Neural crest cell (in vitro differentiated cells): Measurements from ENCODE around the gene CDCA3. TPM values are rescaled to one million over a fixed set of nuclear protein-coding genes. Genes with fewer than 3 reads are reported as not detected.

Experiments used
- DNase-seq: peaks from one replicate; pipeline ENCODE4 v3.0.0; 2021; ENCODE audit warnings: low read depth, mixed read lengths, low spot score
- H3K27ac Mint-ChIP-seq: one replicate; pipeline ENCODE4 v1.8.0; 2021; ENCODE audit warnings: mild to moderate bottlenecking, mixed read lengths; ENCODE audit not compliant: unreplicated experiment
- H3K27me3 Mint-ChIP-seq: 2 replicates; pipeline ENCODE4 v1.8.0; 2021; ENCODE audit warnings: low read depth, mild to moderate bottlenecking, mixed read lengths
- H3K36me3 Mint-ChIP-seq: 2 replicates; pipeline ENCODE4 v1.8.0; 2021; ENCODE audit warnings: low read depth, mild to moderate bottlenecking, mixed read lengths
- H3K4me1 Mint-ChIP-seq: 2 replicates; pipeline ENCODE4 v1.8.0; 2021; ENCODE audit warnings: mixed read lengths
- H3K4me3 Mint-ChIP-seq: one replicate; pipeline ENCODE4 v1.8.0; 2021; ENCODE audit warnings: mild to moderate bottlenecking, mixed read lengths
- H3K9me3 Mint-ChIP-seq: 2 replicates; pipeline ENCODE4 v1.8.0; 2021; ENCODE audit warnings: mixed read lengths
- total RNA-seq: library from RNA; stranded (reverse); gene quantifications from 2 replicates; pipeline ENCODE4 v1.2.1, GENCODE V29; 2021
- TF ChIP-seq, protein P1 (sequence below): fragments of 200-600 bp; sonication (generic); conservative IDR thresholded peaks from 2 replicates; pipeline ENCODE4 v1.5.0; 2021; ENCODE audit warnings: antibody characterized with exemption, mild to moderate bottlenecking

The CDCA3 gene
- total RNA-seq, 1 donor from 2014 or later: 71.7 TPM

DNA sequence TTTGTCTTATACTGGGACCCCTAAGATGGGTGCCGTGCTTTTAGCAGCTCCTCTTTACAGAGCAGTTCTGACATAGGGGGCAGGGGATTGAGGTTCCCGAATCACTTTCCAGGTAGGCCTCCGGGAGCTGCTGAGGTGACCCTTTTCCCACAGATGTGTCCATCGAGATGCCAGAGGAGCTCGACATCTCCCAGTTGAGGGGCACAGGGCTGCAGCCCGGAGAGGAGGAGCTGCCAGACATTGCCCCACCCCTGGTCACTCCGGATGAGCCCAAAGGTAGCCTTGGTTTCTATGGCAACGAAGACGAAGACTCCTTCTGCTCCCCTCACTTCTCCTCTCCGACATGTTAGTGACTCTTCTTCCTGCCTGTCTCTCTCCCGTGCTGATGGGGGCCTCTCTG, 11.9 kb upstream of the CDCA3 start:
- Mint-ChIP-seq H3K4me3 (no peak overlapping the region), H3K27me3 (no peaks in the 10 kb centered on the region), H3K9me3 (no peaks in the 10 kb centered on the region), H3K27ac (no peak overlapping the region), H3K4me1 (peaks cover 11% of the 10 kb centered on the region), H3K36me3 (peaks cover 28% of the 10 kb centered on the region)
- DNase-seq: no peak
- TF ChIP-seq, protein P1, sequence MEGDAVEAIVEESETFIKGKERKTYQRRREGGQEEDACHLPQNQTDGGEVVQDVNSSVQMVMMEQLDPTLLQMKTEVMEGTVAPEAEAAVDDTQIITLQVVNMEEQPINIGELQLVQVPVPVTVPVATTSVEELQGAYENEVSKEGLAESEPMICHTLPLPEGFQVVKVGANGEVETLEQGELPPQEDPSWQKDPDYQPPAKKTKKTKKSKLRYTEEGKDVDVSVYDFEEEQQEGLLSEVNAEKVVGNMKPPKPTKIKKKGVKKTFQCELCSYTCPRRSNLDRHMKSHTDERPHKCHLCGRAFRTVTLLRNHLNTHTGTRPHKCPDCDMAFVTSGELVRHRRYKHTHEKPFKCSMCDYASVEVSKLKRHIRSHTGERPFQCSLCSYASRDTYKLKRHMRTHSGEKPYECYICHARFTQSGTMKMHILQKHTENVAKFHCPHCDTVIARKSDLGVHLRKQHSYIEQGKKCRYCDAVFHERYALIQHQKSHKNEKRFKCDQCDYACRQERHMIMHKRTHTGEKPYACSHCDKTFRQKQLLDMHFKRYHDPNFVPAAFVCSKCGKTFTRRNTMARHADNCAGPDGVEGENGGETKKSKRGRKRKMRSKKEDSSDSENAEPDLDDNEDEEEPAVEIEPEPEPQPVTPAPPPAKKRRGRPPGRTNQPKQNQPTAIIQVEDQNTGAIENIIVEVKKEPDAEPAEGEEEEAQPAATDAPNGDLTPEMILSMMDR: no peak

DNA sequence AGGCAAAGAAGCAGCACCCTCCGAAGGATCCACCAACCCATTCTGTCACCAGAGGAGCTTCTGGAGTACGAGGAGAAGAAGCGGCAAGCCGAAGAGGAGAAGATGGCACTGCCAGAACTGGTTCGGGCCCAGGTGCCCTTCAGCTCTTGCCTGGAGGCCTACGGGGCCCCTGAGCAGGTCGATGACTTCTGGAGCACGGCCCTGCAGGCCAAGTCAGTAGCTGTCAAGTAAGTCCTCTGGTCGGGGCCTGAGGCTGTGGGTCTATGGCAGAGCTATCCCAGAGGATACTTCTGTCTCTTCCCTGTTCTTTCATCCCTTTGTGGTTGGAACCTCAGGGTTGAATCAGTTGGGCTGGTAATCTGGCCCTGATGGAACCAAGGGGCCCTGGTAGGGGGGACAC, 10.3 kb upstream of the CDCA3 start:
- Mint-ChIP-seq H3K27ac (no peak overlapping the region), H3K9me3 (no peaks in the 10 kb centered on the region), H3K27me3 (no peaks in the 10 kb centered on the region), H3K4me3 (no peak overlapping the region), H3K4me1 (peaks cover under 1% of the 10 kb centered on the region), H3K36me3 (peaks cover 31% of the 10 kb centered on the region)
- no peak for DNase-seq
- TF ChIP-seq, protein P1: no peak

DNA sequence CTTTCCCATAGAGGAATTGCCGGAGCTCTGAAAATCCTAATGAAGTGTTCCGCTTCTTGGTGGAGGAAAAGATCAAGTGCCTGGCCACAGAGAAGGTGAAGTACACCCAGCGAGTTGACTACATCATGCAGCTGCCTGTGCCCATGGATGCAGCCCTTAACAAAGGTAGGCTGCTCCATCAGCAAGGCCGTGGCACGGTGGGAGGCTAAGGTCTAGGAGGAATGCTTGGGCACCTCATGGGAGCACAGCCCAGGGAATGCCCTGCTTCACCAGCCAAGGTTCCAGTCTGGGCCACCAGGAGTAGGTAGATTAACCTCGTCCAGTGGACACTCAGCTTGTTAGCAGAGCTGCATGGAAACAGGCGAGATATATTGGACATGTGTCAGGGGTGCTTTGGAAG, 9.9 kb upstream of the CDCA3 start:
- Mint-ChIP-seq H3K4me1 (no peaks in the 10 kb centered on the region), H3K27me3 (no peaks in the 10 kb centered on the region), H3K36me3 (peaks cover 31% of the 10 kb centered on the region), H3K9me3 (no peaks in the 10 kb centered on the region), H3K4me3 (peak overlapping the region; percentile 32), H3K27ac (peak overlapping the region; percentile 48)
- no peak for DNase-seq
- TF ChIP-seq, protein P1: no peak

DNA sequence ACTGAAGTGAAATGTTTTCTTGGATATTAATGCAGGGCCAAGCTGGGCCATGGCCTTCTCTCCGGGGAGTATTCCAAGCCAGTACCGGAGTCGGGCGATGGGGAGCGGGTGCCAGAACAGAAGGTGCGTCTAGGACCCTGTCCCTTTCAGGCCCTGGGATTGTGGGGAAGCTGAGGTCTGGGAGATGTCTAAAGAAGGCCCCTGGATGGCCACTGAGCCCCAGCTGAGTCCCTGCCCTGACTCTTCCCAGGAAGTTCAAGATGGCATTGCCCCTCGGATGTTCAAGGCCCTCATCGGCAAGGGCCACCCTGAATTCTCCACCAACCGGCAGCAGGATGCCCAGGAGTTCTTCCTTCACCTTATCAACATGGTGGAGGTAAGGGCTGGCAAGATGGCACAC, 9.0 kb upstream of the CDCA3 start:
- no peak for DNase-seq
- Mint-ChIP-seq H3K4me3 (peak overlapping the region; percentile 56), H3K27ac (no peak overlapping the region), H3K36me3 (peaks cover 28% of the 10 kb centered on the region), H3K27me3 (no peaks in the 10 kb centered on the region), H3K9me3 (no peaks in the 10 kb centered on the region), H3K4me1 (no peaks in the 10 kb centered on the region)
- TF ChIP-seq, protein P1: no peak

DNA sequence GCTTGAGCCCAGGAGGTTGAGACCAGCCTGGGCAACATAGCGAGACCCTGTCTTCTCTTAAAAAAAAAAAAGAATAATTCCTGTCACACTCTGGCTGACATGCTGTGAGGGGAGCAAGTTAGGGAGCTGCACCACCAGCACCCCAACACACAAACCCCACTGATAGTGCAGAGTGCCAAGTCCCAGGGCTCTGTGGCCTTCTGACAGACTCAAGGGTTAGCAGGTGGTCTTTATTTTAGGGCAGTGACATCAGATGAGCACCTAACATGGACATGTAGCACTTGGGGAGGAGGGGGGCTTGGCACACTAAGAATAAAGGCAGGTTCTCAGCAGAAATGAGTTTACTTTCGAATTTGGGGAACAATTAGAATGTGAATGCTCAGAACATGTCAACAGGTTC, 7.7 kb upstream of the CDCA3 start:
- peaks cover 22% of the 10 kb centered on the region for H3K36me3 Mint-ChIP-seq
- no peak overlapping the region for H3K27ac Mint-ChIP-seq
- TF ChIP-seq, protein P1: no peak
- no peaks in the 10 kb centered on the region for H3K9me3 Mint-ChIP-seq
- no peak for DNase-seq
- no peaks in the 10 kb centered on the region for H3K27me3 Mint-ChIP-seq
- H3K4me1 Mint-ChIP-seq: peaks cover 5% of the 10 kb centered on the region
- H3K4me3 Mint-ChIP-seq: no peak overlapping the region

DNA sequence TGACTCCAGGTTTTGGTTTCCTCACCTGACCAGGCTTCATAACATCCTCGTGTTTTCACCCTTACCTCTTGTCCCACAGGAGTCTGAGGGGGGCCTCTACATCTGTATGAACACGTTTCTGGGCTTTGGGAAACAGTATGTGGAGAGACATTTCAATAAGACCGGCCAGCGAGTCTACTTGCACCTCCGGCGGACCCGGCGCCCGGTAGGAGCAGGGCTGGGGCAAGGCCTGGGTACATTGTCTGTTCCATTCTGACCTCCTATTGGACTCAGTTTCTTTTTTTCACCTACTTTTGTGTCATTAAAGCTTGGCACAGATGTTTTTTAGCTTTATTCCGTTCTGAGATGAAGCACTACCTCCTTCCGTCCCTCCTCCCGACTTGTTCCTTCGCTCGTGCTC, 4.2 kb upstream of the CDCA3 start:
- peaks cover 2% of the 10 kb centered on the region for H3K27me3 Mint-ChIP-seq
- peaks cover 8% of the 10 kb centered on the region for H3K36me3 Mint-ChIP-seq
- H3K4me3 Mint-ChIP-seq: peak overlapping the region; percentile 51
- no peak overlapping the region for H3K27ac Mint-ChIP-seq
- TF ChIP-seq, protein P1: no peak
- DNase-seq: no peak
- H3K9me3 Mint-ChIP-seq: no peaks in the 10 kb centered on the region
- peaks cover 27% of the 10 kb centered on the region for H3K4me1 Mint-ChIP-seq
